Neural cell (in vitro differentiated cells): ENCODE data around the gene CNPY2. TPM values are rescaled to one million over a fixed set of nuclear protein-coding genes. Genes with fewer than 3 reads are reported as not detected.
"Not testable (repeated sequence)": the region's sequence is repeated elsewhere in the genome, so short reads cannot be mapped to it uniquely, and the experiment has no call there.

Source experiments
- H2AFZ ChIP-seq: fragments of 200-600, 300-800 bp; sonication (generic), shearing (Covaris generic); 2 replicates; pipeline ENCODE4 v1.6.0; 2014; ENCODE audit warnings: low read depth, mild to moderate bottlenecking, antibody characterized with exemption, low read length, moderate library complexity
- H3F3A ChIP-seq: fragments of 200-600 bp; shearing (Covaris generic); 2 replicates; pipeline ENCODE4 v1.6.1; 2016; ENCODE audit warnings: mild to moderate bottlenecking, moderate library complexity, mixed read lengths, antibody characterized with exemption, low read length; ENCODE audit not compliant: insufficient read depth, poor library complexity, severe bottlenecking
- H3K27ac ChIP-seq: fragments of 200-600, 300-800 bp; sonication (generic), shearing (Covaris generic); 2 replicates; pipeline ENCODE4 v1.5.1; 2014; ENCODE audit warnings: mild to moderate bottlenecking, low read length, moderate library complexity
- H3K27me3 ChIP-seq: fragments of 300-800, 200-600 bp; sonication (generic), shearing (Covaris generic); 2 replicates; pipeline ENCODE4 v1.6.0; 2014; ENCODE audit warnings: mild to moderate bottlenecking, low read depth, low read length, moderate library complexity; ENCODE audit not compliant: insufficient read depth
- H3K36me3 ChIP-seq: fragments of 300-800, 200-600 bp; sonication (generic), shearing (Covaris generic); 2 replicates; pipeline ENCODE4 v1.5.1; 2014; ENCODE audit warnings: mild to moderate bottlenecking, antibody characterized with exemption, low read length, moderate library complexity; ENCODE audit not compliant: insufficient read depth
- H3K4me2 ChIP-seq: fragments of 300-800, 200-600 bp; sonication (generic), shearing (Covaris generic); 2 replicates; pipeline ENCODE4 v1.6.0; 2014; ENCODE audit warnings: mild to moderate bottlenecking, low read length
- H3K4me3 ChIP-seq: fragments of 300-800, 200-600 bp; sonication (generic), shearing (Covaris generic); 2 replicates; pipeline ENCODE4 v1.5.1; 2014; ENCODE audit warnings: mild to moderate bottlenecking, low read length, moderate library complexity
- H3K79me2 ChIP-seq: fragments of 200-600 bp; shearing (Covaris generic); replicated peaks from 2 replicates; pipeline ENCODE4 v1.6.0; 2014; ENCODE audit warnings: mild to moderate bottlenecking, low read length, moderate library complexity; ENCODE audit not compliant: insufficient read depth
- H3K9ac ChIP-seq: fragments of 300-800, 200-600 bp; sonication (generic), shearing (Covaris generic); 2 replicates; pipeline ENCODE4 v1.6.1; 2016; ENCODE audit warnings: mild to moderate bottlenecking, low read length, mixed read lengths
- H3K9me2 ChIP-seq: fragments of 200-600 bp; shearing (Covaris generic); 2 replicates; pipeline ENCODE4 v1.6.1; 2016; ENCODE audit warnings: mild to moderate bottlenecking, low read length, mixed read lengths; ENCODE audit not compliant: insufficient read depth
- H3K9me3 ChIP-seq: fragments of 200-600, 300-800 bp; sonication (generic), shearing (Covaris generic); 2 replicates; pipeline ENCODE4 v1.6.1; 2016; ENCODE audit warnings: mild to moderate bottlenecking, mixed run types, low read length, moderate library complexity, mixed read lengths
- H4K20me1 ChIP-seq: fragments of 200-600 bp; shearing (Covaris generic); 2 replicates; pipeline ENCODE4 v1.6.1; 2016; ENCODE audit warnings: mild to moderate bottlenecking, mixed run types; ENCODE audit not compliant: insufficient read depth
- EP300 ChIP-seq: fragments of 450-650 bp; conservative IDR thresholded peaks from 2 replicates; pipeline ENCODE4 v1.6.1; 2014; ENCODE audit warnings: antibody characterized with exemption, mild to moderate bottlenecking, moderate library complexity; ENCODE audit not compliant: poor library complexity, severe bottlenecking
- EZH2 ChIP-seq: fragments of 200-600, 300-800 bp; shearing (Covaris generic), sonication (generic); IDR thresholded peaks from 2 replicates; pipeline ENCODE4 v1.6.1; 2014; ENCODE audit warnings: antibody characterized with exemption, low read length, borderline replicate concordance, mild to moderate bottlenecking; ENCODE audit not compliant: insufficient read depth, poor library complexity, severe bottlenecking
- MXI1 ChIP-seq: fragments of 450-650 bp; conservative IDR thresholded peaks from 2 replicates; pipeline ENCODE4 v1.6.1; 2014; ENCODE audit warnings: antibody characterized with exemption, mild to moderate bottlenecking; ENCODE audit not compliant: poor library complexity, severe bottlenecking
- POLR2AphosphoS5 ChIP-seq: IDR thresholded peaks from 2 replicates; pipeline ENCODE4 v1.6.1; 2012
- RAD21 ChIP-seq: fragments of 450-650 bp; conservative IDR thresholded peaks from 2 replicates; pipeline ENCODE4 v1.6.1; 2014; ENCODE audit warnings: antibody characterized with exemption, mild to moderate bottlenecking, moderate library complexity
- SMC3 ChIP-seq: fragments of 450-650 bp; conservative IDR thresholded peaks from 2 replicates; pipeline ENCODE4 v1.6.1; 2014; ENCODE audit warnings: antibody characterized with exemption, mild to moderate bottlenecking, moderate library complexity; ENCODE audit not compliant: poor library complexity
- TAF1 ChIP-seq: IDR thresholded peaks from 2 replicates; pipeline ENCODE4 v1.6.1; 2012; ENCODE audit warnings: low read depth
- polyA plus RNA-seq: library from polyadenylated mRNA; depleted of rRNA; stranded (reverse); fragments of >200 nt; gene quantifications from 2 replicates; pipeline ENCODE4 v1.2.3, GENCODE V29; 2014
- TF ChIP-seq, protein P1 (sequence below): fragments of 450-650 bp; IDR thresholded peaks from 2 replicates; pipeline ENCODE4 v1.5.1; 2014; ENCODE audit warnings: antibody characterized with exemption, mild to moderate bottlenecking, moderate library complexity; ENCODE audit not compliant: poor library complexity, severe bottlenecking
- TF ChIP-seq, protein P2 (sequence below): IDR thresholded peaks from 2 replicates; pipeline ENCODE4 v1.6.1; 2012; ENCODE audit warnings: borderline replicate concordance

Gene CNPY2
- polyA plus RNA-seq, 1 donor from 2014 or later, result 175 TPM

DNA sequence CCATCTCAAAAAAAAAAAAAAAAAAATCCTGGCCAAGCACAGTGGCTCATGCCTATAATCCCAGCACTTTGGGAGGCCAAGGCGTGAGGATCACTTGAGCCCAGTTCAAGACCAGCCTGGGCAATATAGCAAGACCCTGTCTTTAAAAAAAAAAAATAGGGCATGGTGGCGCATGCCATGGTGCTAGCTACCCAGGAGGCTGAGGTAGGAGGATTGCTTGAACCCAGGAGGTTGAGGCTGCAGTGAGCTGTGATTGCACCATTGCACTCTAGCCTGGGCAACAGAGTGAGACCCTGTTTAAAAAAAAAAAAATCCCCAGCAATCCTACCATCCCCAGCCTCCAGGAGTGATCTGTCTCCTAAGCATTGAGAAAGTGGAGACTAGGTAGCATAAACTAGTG, 26.5 kb upstream of the CNPY2 start:
- not testable (repeated sequence) for H3K27ac ChIP-seq, H2AFZ ChIP-seq

GRCh38 chr12:56341616-56342015, 25.8 kb upstream of the CNPY2 start:
- Histone ChIP-seq H3K27ac (no peak overlapping the region), H3K36me3 (no peaks in the 10 kb centered on the region)
- no peak for TF ChIP-seq RAD21
- TF ChIP-seq SMC3, result no peak
- TF ChIP-seq EZH2, result no peak
- no peak for TF ChIP-seq MXI1
- no peak for TF ChIP-seq TAF1
- no peak for TF ChIP-seq EP300
- TF ChIP-seq POLR2AphosphoS5, result no peak
- TF ChIP-seq, protein P1, sequence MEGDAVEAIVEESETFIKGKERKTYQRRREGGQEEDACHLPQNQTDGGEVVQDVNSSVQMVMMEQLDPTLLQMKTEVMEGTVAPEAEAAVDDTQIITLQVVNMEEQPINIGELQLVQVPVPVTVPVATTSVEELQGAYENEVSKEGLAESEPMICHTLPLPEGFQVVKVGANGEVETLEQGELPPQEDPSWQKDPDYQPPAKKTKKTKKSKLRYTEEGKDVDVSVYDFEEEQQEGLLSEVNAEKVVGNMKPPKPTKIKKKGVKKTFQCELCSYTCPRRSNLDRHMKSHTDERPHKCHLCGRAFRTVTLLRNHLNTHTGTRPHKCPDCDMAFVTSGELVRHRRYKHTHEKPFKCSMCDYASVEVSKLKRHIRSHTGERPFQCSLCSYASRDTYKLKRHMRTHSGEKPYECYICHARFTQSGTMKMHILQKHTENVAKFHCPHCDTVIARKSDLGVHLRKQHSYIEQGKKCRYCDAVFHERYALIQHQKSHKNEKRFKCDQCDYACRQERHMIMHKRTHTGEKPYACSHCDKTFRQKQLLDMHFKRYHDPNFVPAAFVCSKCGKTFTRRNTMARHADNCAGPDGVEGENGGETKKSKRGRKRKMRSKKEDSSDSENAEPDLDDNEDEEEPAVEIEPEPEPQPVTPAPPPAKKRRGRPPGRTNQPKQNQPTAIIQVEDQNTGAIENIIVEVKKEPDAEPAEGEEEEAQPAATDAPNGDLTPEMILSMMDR, result no peak

More for the DNA sequence above, 26.5 kb upstream of the CNPY2 start:
- H3K36me3 ChIP-seq, H3K9ac ChIP-seq, H4K20me1 ChIP-seq, H3K9me3 ChIP-seq, H3K79me2 ChIP-seq, H3K4me2 ChIP-seq, H3F3A ChIP-seq, H3K9me2 ChIP-seq, H3K27me3 ChIP-seq, H3K4me3 ChIP-seq: not testable (repeated sequence)

GRCh38 chr12:56339158-56339422, 23.3 kb upstream of the CNPY2 start:
- no peak overlapping the region for H3K4me2 ChIP-seq
- H3F3A ChIP-seq, result no peaks in the 10 kb centered on the region
- no peaks in the 10 kb centered on the region for H3K9me2 ChIP-seq
- no peak overlapping the region for H3K4me3 ChIP-seq
- no peaks in the 10 kb centered on the region for H3K79me2 ChIP-seq
- H4K20me1 ChIP-seq, result no peaks in the 10 kb centered on the region
- no peak overlapping the region for H3K27ac ChIP-seq
- TF ChIP-seq, protein P1, result no peak
- no peak for TF ChIP-seq EP300
- TF ChIP-seq, protein P2, sequence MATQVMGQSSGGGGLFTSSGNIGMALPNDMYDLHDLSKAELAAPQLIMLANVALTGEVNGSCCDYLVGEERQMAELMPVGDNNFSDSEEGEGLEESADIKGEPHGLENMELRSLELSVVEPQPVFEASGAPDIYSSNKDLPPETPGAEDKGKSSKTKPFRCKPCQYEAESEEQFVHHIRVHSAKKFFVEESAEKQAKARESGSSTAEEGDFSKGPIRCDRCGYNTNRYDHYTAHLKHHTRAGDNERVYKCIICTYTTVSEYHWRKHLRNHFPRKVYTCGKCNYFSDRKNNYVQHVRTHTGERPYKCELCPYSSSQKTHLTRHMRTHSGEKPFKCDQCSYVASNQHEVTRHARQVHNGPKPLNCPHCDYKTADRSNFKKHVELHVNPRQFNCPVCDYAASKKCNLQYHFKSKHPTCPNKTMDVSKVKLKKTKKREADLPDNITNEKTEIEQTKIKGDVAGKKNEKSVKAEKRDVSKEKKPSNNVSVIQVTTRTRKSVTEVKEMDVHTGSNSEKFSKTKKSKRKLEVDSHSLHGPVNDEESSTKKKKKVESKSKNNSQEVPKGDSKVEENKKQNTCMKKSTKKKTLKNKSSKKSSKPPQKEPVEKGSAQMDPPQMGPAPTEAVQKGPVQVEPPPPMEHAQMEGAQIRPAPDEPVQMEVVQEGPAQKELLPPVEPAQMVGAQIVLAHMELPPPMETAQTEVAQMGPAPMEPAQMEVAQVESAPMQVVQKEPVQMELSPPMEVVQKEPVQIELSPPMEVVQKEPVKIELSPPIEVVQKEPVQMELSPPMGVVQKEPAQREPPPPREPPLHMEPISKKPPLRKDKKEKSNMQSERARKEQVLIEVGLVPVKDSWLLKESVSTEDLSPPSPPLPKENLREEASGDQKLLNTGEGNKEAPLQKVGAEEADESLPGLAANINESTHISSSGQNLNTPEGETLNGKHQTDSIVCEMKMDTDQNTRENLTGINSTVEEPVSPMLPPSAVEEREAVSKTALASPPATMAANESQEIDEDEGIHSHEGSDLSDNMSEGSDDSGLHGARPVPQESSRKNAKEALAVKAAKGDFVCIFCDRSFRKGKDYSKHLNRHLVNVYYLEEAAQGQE, result no peak
- no peak for TF ChIP-seq POLR2AphosphoS5
- no peak for TF ChIP-seq EZH2
- no peak for TF ChIP-seq MXI1
- H3K36me3 ChIP-seq, result no peaks in the 10 kb centered on the region
- no peaks in the 10 kb centered on the region for H3K27me3 ChIP-seq
- H3K9ac ChIP-seq, result no peak overlapping the region
- no peaks in the 10 kb centered on the region for H3K9me3 ChIP-seq
- H2AFZ ChIP-seq, result no peak overlapping the region

More at GRCh38 chr12:56341616-56342015, 25.8 kb upstream of the CNPY2 start:
- Histone ChIP-seq H3K4me3 (no peak overlapping the region), H3K9me2 (no peaks in the 10 kb centered on the region), H3F3A (no peaks in the 10 kb centered on the region), H3K4me2 (no peak overlapping the region), H3K9ac (no peak overlapping the region), H3K27me3 (no peaks in the 10 kb centered on the region), H3K79me2 (no peaks in the 10 kb centered on the region), H4K20me1 (no peaks in the 10 kb centered on the region), H2AFZ (no peak overlapping the region), H3K9me3 (no peaks in the 10 kb centered on the region)
